Body of pancreas (tissue), 4 donors: ENCODE data around the gene NDNF.

ENCODE experiments used
- CTCF ChIP-seq, 7 experiments: fragments of 450-650 bp in 4 of 7; fragments of 200-600 bp in 3 of 7; sonication (generic) in 3 of 7; IDR thresholded peaks; one replicate each; pipeline ENCODE4 v1.5.1; 2016 to 2019; ENCODE audit warnings: antibody characterized with exemption in 7 of 7
- POLR2A ChIP-seq, 3 donors: fragments of 450-650 bp; IDR thresholded peaks; one replicate each; pipeline ENCODE4 v1.6.1; 2016; ENCODE audit warnings: antibody characterized with exemption in 3 of 3, mild to moderate bottlenecking in 2 of 3

GRCh38 chr4:121114756-121115155 lies 42.4 kb upstream of the NDNF start:
- TF ChIP-seq CTCF (IDR thresholded peaks at IDR 0.05) (no peak), POLR2A (IDR thresholded peaks at IDR 0.05) (no peak)
